Measurements from ENCODE around the gene STAT3. TPM values are rescaled to one million over a fixed set of nuclear protein-coding genes. Genes with fewer than 3 reads are reported as not detected.
"Not testable (repeated sequence)": the region's sequence is repeated elsewhere in the genome, so short reads cannot be mapped to it uniquely, and the experiment has no call there.

Gene STAT3
- total and polyA plus RNA-seq, 5 donors: 46.9 to 192 (median 102) TPM

- Histone ChIP-seq H3K27me3 (ENCODE audit: control insufficient read depth, insufficient read depth) (no peaks in the 10 kb centered on the region), H3K9me3 (ENCODE audit: control insufficient read depth, low read length) (no peaks in the 10 kb centered on the region), H3K4me1 (ENCODE audit: control insufficient read depth, insufficient read depth, low read length) (peaks cover 10% of the 10 kb centered on the region), H3K27ac (ENCODE audit: low read length) (peak overlapping the region; percentile 90), H3K4me3 (ENCODE audit: low read length) (peak overlapping the region; percentile 87)
- intact Hi-C loops (cut with DNase I): loop anchor here (5.0 to 10.0 kb wide), 2 partner anchors 35 to 92 kb away; partner anchors contain the start of gene ATP6V0A1 (in 2 of the 4)
- DNase-seq: peak; percentile 47 to 76 (median 71)
- ATAC-seq: peak; percentile 48 to 59
- 0% methylated on average over 44 of the region's 44 CpGs for WGBS
These were observed 34.2 kb upstream of the STAT3 start for GRCh38 chr17:42422412-42422957.

- intact Hi-C loops (cut with DNase I): loop anchor here (5.0 to 10.0 kb wide), 2 partner anchors 36 to 93 kb away; partner anchors contain the start of gene ATP6V0A1 (in 2 of the 4)
- Histone ChIP-seq H3K9me3 (ENCODE audit: control insufficient read depth, low read length) (no peaks in the 10 kb centered on the region), H3K27me3 (ENCODE audit: control insufficient read depth, insufficient read depth) (no peaks in the 10 kb centered on the region), H3K27ac (ENCODE audit: low read length) (peak overlapping the region; percentile 90), H3K4me1 (ENCODE audit: control insufficient read depth, insufficient read depth, low read length) (peaks cover 13% of the 10 kb centered on the region), H3K4me3 (ENCODE audit: low read length) (peak overlapping the region; percentile 87)
- peak; percentile 46 to 58 for ATAC-seq
- under 1% methylated on average over 59 of the region's 59 CpGs for WGBS
- DNase-seq: peak; percentile 60 to 86 (median 81)
These were observed 33.5 kb upstream of the STAT3 start for GRCh38 chr17:42421507-42422338.

- Histone ChIP-seq H3K27ac (ENCODE audit: low read length) (peak overlapping the region; percentile 90), H3K27me3 (ENCODE audit: control insufficient read depth, insufficient read depth) (no peaks in the 10 kb centered on the region), H3K4me1 (ENCODE audit: control insufficient read depth, insufficient read depth, low read length) (peaks cover 13% of the 10 kb centered on the region), H3K9me3 (ENCODE audit: control insufficient read depth, low read length) (no peaks in the 10 kb centered on the region), H3K4me3 (ENCODE audit: low read length) (peak overlapping the region; percentile 87)
- no peak for ATAC-seq
- intact Hi-C loops (cut with DNase I): loop anchor here (5.0 to 10.0 kb wide), 2 partner anchors 36 to 94 kb away; partner anchors contain the start of gene ATP6V0A1 (in 2 of the 4)
- WGBS: 11% methylated on average over 6 of the region's 6 CpGs
- no peak for DNase-seq
These were observed 32.9 kb upstream of the STAT3 start for GRCh38 chr17:42421136-42421506.

- H3K27ac ChIP-seq (ENCODE audit: low read length); DNase-seq; H3K4me3 ChIP-seq (ENCODE audit: low read length); H3K27me3 ChIP-seq (ENCODE audit: control insufficient read depth, insufficient read depth); intact Hi-C loops (cut with DNase I); H3K9me3 ChIP-seq (ENCODE audit: control insufficient read depth, low read length); ATAC-seq: not testable (repeated sequence)
- 65% methylated on average over 5 of the region's 5 CpGs for WGBS
- peaks cover 26% of the 10 kb centered on the region for H3K4me1 ChIP-seq (ENCODE audit: control insufficient read depth, insufficient read depth, low read length)
These were observed 29.7 kb upstream of the STAT3 start for GRCh38 chr17:42417981-42418380.

- Histone ChIP-seq H3K4me3 (ENCODE audit: low read length) (no peak overlapping the region), H3K27me3 (ENCODE audit: control insufficient read depth, insufficient read depth) (no peaks in the 10 kb centered on the region), H3K9me3 (ENCODE audit: control insufficient read depth, low read length) (no peaks in the 10 kb centered on the region), H3K27ac (ENCODE audit: low read length) (peak overlapping the region; percentile 40), H3K4me1 (ENCODE audit: control insufficient read depth, insufficient read depth, low read length) (peaks cover 32% of the 10 kb centered on the region)
- intact Hi-C loops (cut with DNase I): no loop called here
- DNase-seq (no peak), ATAC-seq (no peak)
- 54% methylated on average over 7 of the region's 7 CpGs for WGBS
These were observed 26.6 kb upstream of the STAT3 start for GRCh38 chr17:42414704-42415409.

- no peaks in the 10 kb centered on the region for H3K27me3 ChIP-seq (ENCODE audit: control insufficient read depth, insufficient read depth)
- DNase-seq: no peak
- peak overlapping the region; percentile 75 for H3K27ac ChIP-seq (ENCODE audit: low read length)
- WGBS: 57% methylated on average over 3 of the region's 3 CpGs
- H3K4me1 ChIP-seq (ENCODE audit: control insufficient read depth, insufficient read depth, low read length): peaks cover 39% of the 10 kb centered on the region
- ATAC-seq: no peak
- intact Hi-C loops (cut with DNase I): no loop called here
- H3K4me3 ChIP-seq (ENCODE audit: low read length): no peak overlapping the region
- H3K9me3 ChIP-seq (ENCODE audit: control insufficient read depth, low read length): no peaks in the 10 kb centered on the region
These were observed 25.3 kb upstream of the STAT3 start for GRCh38 chr17:42413464-42414040.

- intact Hi-C loops (cut with DNase I): no loop called here
- Histone ChIP-seq H3K9me3 (ENCODE audit: control insufficient read depth, low read length) (no peaks in the 10 kb centered on the region), H3K27ac (ENCODE audit: low read length) (peak overlapping the region; percentile 54), H3K27me3 (ENCODE audit: control insufficient read depth, insufficient read depth) (no peaks in the 10 kb centered on the region), H3K4me1 (ENCODE audit: control insufficient read depth, insufficient read depth, low read length) (peaks cover 38% of the 10 kb centered on the region), H3K4me3 (ENCODE audit: low read length) (no peak overlapping the region)
- DNase-seq (no peak), ATAC-seq (no peak)
- 61% methylated on average over 11 of the region's 11 CpGs for WGBS
These were observed 23.9 kb upstream of the STAT3 start for GRCh38 chr17:42411905-42412679.

GRCh38 chr17:42411361-42411760 is 23.1 kb upstream of the STAT3 start:
- Histone ChIP-seq H3K4me3 (ENCODE audit: low read length) (no peak overlapping the region), H3K4me1 (ENCODE audit: control insufficient read depth, insufficient read depth, low read length) (peaks cover 40% of the 10 kb centered on the region), H3K9me3 (ENCODE audit: control insufficient read depth, low read length) (no peaks in the 10 kb centered on the region), H3K27me3 (ENCODE audit: control insufficient read depth, insufficient read depth) (no peaks in the 10 kb centered on the region), H3K27ac (ENCODE audit: low read length) (peak overlapping the region; percentile 54)
- intact Hi-C loops (cut with DNase I): no loop called here
- WGBS: 23% methylated on average over 4 of the region's 4 CpGs
- no peak for ATAC-seq
- no peak for DNase-seq

- H3K27ac ChIP-seq (ENCODE audit: low read length): peak overlapping the region; percentile 99
- H3K4me3 ChIP-seq (ENCODE audit: low read length): no peak overlapping the region
- DNase-seq: no peak
- no peaks in the 10 kb centered on the region for H3K9me3 ChIP-seq (ENCODE audit: control insufficient read depth, low read length)
- intact Hi-C loops (cut with DNase I): no loop called here
- peaks cover 39% of the 10 kb centered on the region for H3K4me1 ChIP-seq (ENCODE audit: control insufficient read depth, insufficient read depth, low read length)
- 30% methylated on average over 5 of the region's 5 CpGs for WGBS
- no peaks in the 10 kb centered on the region for H3K27me3 ChIP-seq (ENCODE audit: control insufficient read depth, insufficient read depth)
- no peak for ATAC-seq
These were observed 22.1 kb upstream of the STAT3 start for GRCh38 chr17:42410319-42410685.
